Loucy (cell line): Measurements from ENCODE around the gene HOXC11.

Experiments
- CTCF ChIP-seq: fragments of 200-600 bp; sonication (generic); conservative IDR thresholded peaks from 2 replicates; pipeline ENCODE4 v1.5.1; 2014; ENCODE audit warnings: mild to moderate bottlenecking, antibody characterized with exemption, low read length
- EZH2phosphoT487 ChIP-seq: fragments of 200-600 bp; IDR thresholded peaks from 2 replicates; pipeline ENCODE4 v1.6.1; 2018; ENCODE audit warnings: antibody characterized with exemption, mild to moderate bottlenecking, moderate library complexity, borderline replicate concordance

- TF ChIP-seq EZH2phosphoT487 = no peak
- TF ChIP-seq CTCF = no peak
Measured at GRCh38 chr12:53975479-53976152, 2.7 kb downstream of the HOXC11 start.
